ENCODE data around the gene WARS2.

Gene WARS2

GRCh38 chr1:119038363-119038762 lies 102.1 kb downstream of the WARS2 start:
- in situ Hi-C loops (cut with MboI; ENCODE audit: low sequenced_read_pairs): no loop called here

GRCh38 chr1:119034359-119034758 lies 106.1 kb downstream of the WARS2 start:
- in situ Hi-C loops (cut with MboI; ENCODE audit: low sequenced_read_pairs): no loop called here

DNA sequence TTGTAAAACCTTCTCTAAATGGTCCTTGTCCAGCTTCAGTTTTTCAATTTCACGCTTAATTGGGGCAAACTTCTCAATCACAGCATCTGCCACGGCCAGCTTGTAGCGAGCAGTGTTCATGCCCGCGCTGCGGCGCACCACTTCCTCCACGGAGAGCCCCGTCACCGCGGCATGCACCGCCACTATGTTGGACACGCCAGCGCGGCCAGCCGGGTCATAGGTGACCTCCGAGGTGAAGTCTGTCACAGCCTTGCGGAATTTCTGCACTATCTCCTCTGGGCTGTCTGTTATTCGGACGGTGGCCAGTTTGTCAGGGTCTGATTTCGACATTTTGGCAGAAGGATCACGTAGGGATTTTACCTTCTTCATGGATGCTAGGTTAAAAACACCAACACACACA lies 107.5 kb downstream of the WARS2 start:
- in situ Hi-C loops (cut with MboI; ENCODE audit: low sequenced_read_pairs): no loop called here

DNA sequence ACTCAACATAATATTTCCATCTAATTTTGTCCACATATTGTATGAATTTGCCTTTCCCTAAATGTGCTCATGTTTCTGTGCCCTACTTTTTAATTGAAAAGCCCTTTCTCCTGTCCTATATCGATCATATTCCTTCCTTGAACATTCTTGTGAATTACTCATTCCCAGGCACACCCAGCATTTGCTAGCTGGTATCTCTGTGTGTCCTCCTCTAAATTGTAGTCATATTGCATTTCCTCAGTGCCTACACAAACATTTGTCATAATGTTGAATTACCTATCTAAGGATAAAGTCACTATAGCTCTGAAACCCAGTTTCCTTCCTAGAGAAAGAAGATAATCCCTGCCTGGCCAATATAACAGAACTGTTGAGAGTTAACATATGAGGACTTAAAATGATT lies 112.7 kb downstream of the WARS2 start:
- in situ Hi-C loops (cut with MboI; ENCODE audit: low sequenced_read_pairs): no loop called here

DNA sequence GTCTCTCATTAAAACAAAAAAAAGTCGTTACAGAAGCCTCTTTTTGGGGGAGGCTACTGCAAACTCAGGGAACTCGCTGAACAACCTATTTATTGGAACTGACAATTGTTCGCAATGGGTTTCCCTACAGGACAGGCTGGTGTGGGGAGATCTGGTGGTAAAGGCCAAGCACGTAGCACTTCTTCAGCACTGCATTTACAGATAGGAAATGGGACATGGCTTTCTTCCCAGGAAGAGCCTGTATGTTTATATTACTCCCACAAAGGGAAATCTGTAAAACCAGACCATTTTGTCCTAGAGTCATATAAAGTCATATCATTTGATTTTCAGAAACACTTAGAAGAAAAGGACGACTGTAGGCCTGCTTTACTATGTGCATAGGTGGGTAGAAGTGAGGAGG lies 113.5 kb downstream of the WARS2 start:
- in situ Hi-C loops (cut with MboI; ENCODE audit: low sequenced_read_pairs): no loop called here

- in situ Hi-C loops (cut with MboI; ENCODE audit: low sequenced_read_pairs): no loop called here
Observed at GRCh38 chr1:119015547-119015946, 124.9 kb downstream of the WARS2 start.

DNA sequence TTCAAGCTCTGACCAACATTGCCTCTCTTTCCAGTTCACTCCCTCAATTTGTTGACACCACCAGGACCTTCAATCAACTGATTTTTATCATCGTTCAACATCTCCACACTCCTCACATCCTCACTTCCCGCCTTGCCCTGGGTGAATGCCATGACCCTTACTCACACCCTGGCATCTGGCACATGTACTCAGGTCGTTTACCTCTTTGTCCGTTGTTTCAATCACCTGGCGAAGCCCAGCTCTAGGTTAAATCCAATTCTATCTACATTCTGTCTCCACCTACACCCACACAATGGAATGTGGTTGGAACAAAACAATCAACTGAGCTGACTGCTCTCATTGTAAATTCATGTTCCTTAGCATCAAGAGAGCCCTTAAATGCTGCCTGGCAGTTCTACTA lies 128.1 kb downstream of the WARS2 start:
- in situ Hi-C loops (cut with MboI; ENCODE audit: low sequenced_read_pairs): no loop called here

GRCh38 chr1:119011706-119012105 lies 128.7 kb downstream of the WARS2 start:
- in situ Hi-C loops (cut with MboI; ENCODE audit: low sequenced_read_pairs): no loop called here

- in situ Hi-C loops (cut with MboI; ENCODE audit: low sequenced_read_pairs): no loop called here
Observed at GRCh38 chr1:119011116-119011515, 129.3 kb downstream of the WARS2 start.

DNA sequence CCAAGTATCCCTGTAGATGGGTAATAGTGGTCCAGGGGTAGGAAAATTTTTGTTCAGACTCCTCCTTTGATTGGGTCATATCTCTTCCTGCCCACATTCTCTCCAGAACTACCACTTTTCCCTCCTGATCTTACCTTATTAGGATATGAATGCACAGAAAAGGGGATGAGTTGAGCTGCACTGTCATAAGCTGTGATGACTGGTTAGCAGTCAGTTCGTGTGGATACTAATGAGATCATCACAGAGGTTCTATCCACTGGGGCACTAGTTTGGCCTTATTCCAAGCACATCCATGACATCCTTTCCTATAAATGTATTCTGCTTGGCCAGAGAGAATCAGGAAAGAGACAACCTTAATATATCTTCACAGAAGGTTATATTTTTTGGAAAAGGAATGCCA lies 130.3 kb downstream of the WARS2 start:
- in situ Hi-C loops (cut with MboI; ENCODE audit: low sequenced_read_pairs): no loop called here

DNA sequence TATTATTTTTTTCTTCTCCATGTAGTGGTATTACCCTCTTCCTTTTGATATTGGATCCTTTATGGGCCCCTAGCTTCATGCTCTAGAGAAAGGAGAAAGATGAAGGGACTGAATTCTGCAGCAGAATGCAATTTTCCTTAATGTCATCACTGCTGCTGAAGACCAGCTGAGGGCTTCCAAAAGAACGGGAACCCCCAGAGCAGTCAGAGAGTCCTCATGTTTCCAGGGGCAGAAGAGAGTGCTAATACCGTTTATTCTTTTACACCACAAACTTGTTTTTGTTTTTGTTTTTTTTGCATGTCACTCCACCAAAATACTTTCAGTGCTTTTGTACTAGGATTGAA lies 131.2 kb downstream of the WARS2 start:
- in situ Hi-C loops (cut with MboI; ENCODE audit: low sequenced_read_pairs): no loop called here

GRCh38 chr1:119008483-119009311 lies 131.8 kb downstream of the WARS2 start:
- in situ Hi-C loops (cut with MboI; ENCODE audit: low sequenced_read_pairs): no loop called here

DNA sequence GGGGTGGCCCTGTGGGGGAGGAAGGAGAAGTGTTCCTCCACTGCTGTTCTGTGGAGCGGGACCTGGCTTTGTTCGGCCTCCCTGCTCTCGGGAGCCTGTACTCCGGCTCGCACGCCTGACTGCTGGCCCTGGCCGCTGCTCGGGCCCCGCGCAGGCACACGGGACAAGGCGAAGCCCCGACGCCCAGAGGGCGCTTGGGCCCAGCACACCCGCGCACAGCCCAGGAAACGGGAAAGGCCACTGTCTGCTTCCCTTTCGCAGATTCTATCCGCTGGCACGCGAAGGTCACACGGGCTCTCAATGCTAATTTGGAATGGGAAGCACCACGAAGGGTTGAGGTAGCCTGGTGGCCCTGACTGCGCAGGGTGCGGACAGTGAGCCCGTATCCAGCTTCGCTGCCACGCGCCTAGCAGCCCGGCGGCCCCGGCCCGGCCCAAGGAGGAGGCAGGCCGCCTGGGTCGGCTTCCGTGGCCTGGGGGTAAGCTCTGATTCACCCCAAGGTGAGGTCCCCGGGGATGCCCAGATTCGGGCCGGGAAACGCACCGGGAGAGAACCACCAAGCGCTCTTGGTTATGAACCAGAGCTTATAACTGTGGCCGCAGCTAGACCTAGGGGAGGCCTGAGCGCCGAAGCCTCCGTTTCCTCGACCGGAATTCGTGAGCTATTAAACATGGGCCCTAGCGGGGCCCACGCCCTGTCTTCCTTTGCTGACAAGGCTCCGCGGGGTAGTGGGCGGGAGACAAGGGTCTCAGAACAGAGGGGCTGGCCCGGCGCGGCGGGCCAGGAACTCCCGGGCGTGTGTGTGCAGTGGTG lies 132.6 kb downstream of the WARS2 start:
- in situ Hi-C loops (cut with MboI; ENCODE audit: low sequenced_read_pairs): no loop called here

- in situ Hi-C loops (cut with MboI; ENCODE audit: low sequenced_read_pairs): no loop called here
Observed at GRCh38 chr1:119007339-119007669, 133.1 kb downstream of the WARS2 start.

GRCh38 chr1:119006406-119007279 lies 133.8 kb downstream of the WARS2 start:
- in situ Hi-C loops (cut with MboI; ENCODE audit: low sequenced_read_pairs): no loop called here

DNA sequence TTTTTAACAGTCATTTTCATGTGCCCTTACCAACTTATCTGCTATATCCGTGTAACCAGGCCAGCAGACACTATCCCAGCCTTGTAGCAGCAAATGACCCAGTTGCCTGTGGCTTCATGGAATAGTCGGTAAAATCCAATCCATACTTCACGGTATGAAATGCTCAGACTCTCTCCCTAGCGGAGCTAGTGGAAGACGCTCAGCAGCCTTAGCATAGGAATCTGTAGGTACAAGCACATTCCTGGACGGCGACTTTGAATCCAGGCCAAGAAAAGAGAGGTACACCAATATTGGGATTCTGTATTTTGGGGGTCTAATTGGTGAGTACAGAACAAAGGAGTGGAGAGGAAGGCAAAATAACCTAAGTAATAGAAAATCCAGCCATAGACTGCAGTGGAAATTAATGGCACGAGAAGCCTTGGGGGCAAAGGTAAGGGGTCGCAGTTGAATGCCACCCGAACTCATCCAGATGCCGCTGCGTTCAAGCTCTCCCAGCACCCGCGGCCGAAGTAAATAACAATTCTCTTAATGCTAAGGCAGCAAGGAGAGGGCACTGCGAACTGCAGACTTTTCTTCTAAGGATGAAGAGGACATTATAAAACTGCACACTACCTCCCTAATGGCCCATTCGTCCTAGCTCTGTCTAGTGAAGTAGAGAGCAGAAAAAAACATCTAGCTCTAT lies 134.6 kb downstream of the WARS2 start:
- in situ Hi-C loops (cut with MboI; ENCODE audit: low sequenced_read_pairs): no loop called here

- in situ Hi-C loops (cut with MboI; ENCODE audit: low sequenced_read_pairs): no loop called here
Observed at GRCh38 chr1:119004781-119005180, 135.7 kb downstream of the WARS2 start.

DNA sequence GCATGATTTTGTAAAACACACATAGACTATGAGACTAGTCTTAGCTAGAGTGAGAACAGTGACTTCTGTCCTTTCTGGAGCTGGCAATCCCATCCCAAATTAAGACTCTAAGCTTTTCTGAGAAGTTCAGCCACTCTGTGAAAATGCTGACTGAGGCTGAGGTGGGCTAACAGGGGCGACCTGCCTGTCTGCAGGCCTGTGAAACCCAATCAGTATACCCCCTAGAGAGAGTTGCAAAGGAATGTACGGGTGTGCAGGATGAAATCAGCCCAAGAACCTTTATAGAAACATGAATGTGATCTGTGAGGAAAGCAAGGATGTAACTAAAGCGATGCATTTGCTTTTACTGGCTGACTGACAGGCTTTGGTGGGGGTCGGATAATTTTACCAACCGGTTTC lies 136.3 kb downstream of the WARS2 start:
- in situ Hi-C loops (cut with MboI; ENCODE audit: low sequenced_read_pairs): no loop called here

- in situ Hi-C loops (cut with MboI; ENCODE audit: low sequenced_read_pairs): no loop called here
Observed at GRCh38 chr1:119003413-119004128, 136.9 kb downstream of the WARS2 start.

GRCh38 chr1:119002028-119002686 lies 138.3 kb downstream of the WARS2 start:
- in situ Hi-C loops (cut with MboI; ENCODE audit: low sequenced_read_pairs): no loop called here
